HG02884 (cell line): ENCODE results near the gene ASB6.
"Not testable (repeated sequence)": the region's sequence is repeated elsewhere in the genome, so short reads cannot be mapped to it uniquely, and the experiment has no call there.

Source experiments
- ATAC-seq: cut with Tn5 transposase; IDR thresholded peaks from one replicate; pipeline ENCODE4 v1.9.1; 2021; ENCODE audit warnings: mild to moderate bottlenecking, moderate library complexity; ENCODE audit not compliant: unreplicated experiment

The ASB6 gene

GRCh38 chr9:129610213-129610472 is 31.8 kb downstream of the ASB6 start:
- no peak for ATAC-seq

GRCh38 chr9:129609486-129610212 is 32.3 kb downstream of the ASB6 start:
- ATAC-seq = no peak

GRCh38 chr9:129608561-129609481 is 33.1 kb downstream of the ASB6 start:
- no peak for ATAC-seq

GRCh38 chr9:129607027-129607387 is 34.9 kb downstream of the ASB6 start:
- ATAC-seq = no peak

- no peak for ATAC-seq
Measured at GRCh38 chr9:129606161-129607026, 35.6 kb downstream of the ASB6 start.

GRCh38 chr9:129604766-129605163 is 37.2 kb downstream of the ASB6 start:
- ATAC-seq = no peak

- ATAC-seq = no peak
Measured at GRCh38 chr9:129604056-129604765, 37.7 kb downstream of the ASB6 start.

- no peak for ATAC-seq
Measured at GRCh38 chr9:129602598-129603415, 39.1 kb downstream of the ASB6 start.

- no peak for ATAC-seq
Measured at GRCh38 chr9:129601082-129601674, 40.8 kb downstream of the ASB6 start.

GRCh38 chr9:129598089-129598596 is 43.8 kb downstream of the ASB6 start:
- ATAC-seq = no peak

GRCh38 chr9:129597355-129598088 is 44.4 kb downstream of the ASB6 start:
- ATAC-seq = no peak

GRCh38 chr9:129596541-129597331 is 45.2 kb downstream of the ASB6 start:
- ATAC-seq = no peak

GRCh38 chr9:129595903-129596540 is 45.9 kb downstream of the ASB6 start:
- no peak for ATAC-seq

GRCh38 chr9:129595311-129595741 is 46.6 kb downstream of the ASB6 start:
- no peak for ATAC-seq

GRCh38 chr9:129594632-129595031 is 47.3 kb downstream of the ASB6 start:
- no peak for ATAC-seq

GRCh38 chr9:129592790-129593189 is 49.2 kb downstream of the ASB6 start:
- ATAC-seq = not testable (repeated sequence)

- no peak for ATAC-seq
Measured at GRCh38 chr9:129591916-129592315, 50.0 kb downstream of the ASB6 start.
